Central memory CD8-positive, alpha-beta T cell (primary cell): ENCODE data around the gene TNRC6A.

Source experiments
- ATAC-seq: fragments of 150-1000 bp; cut with Tn5 transposase; replicated peaks from 2 replicates; pipeline ENCODE4 v1.10.0; 2022; ENCODE audit warnings: mild to moderate bottlenecking, moderate FRiP score, moderate number of reproducible peaks; ENCODE audit not compliant: poor library complexity, severe bottlenecking; ENCODE audit errors: extremely low read depth
- DNase-seq, 2 donors: peaks; one replicate each; pipeline ENCODE4 v3.0.0; 2021; ENCODE audit warnings: low spot score in 2 of 2
- H3K27ac Mint-ChIP-seq: one replicate; pipeline ENCODE4 v1.8.0; 2022; ENCODE audit warnings: low read depth, mild to moderate bottlenecking, moderate library complexity, mixed read lengths
- H3K27me3 Mint-ChIP-seq: one replicate; pipeline ENCODE4 v1.8.0; 2022; ENCODE audit warnings: mixed read lengths
- H3K36me3 Mint-ChIP-seq: one replicate; pipeline ENCODE4 v1.8.0; 2022; ENCODE audit warnings: mild to moderate bottlenecking, moderate library complexity, mixed read lengths; ENCODE audit not compliant: insufficient read depth
- H3K4me1 Mint-ChIP-seq: one replicate; pipeline ENCODE4 v1.8.0; 2022; ENCODE audit warnings: mixed read lengths
- H3K4me3 Mint-ChIP-seq: one replicate; pipeline ENCODE4 v1.8.0; 2022; ENCODE audit warnings: mild to moderate bottlenecking, moderate library complexity, mixed read lengths
- H3K9me3 Mint-ChIP-seq: one replicate; pipeline ENCODE4 v1.8.0; 2022; ENCODE audit warnings: mixed read lengths

TNRC6A gene

DNA sequence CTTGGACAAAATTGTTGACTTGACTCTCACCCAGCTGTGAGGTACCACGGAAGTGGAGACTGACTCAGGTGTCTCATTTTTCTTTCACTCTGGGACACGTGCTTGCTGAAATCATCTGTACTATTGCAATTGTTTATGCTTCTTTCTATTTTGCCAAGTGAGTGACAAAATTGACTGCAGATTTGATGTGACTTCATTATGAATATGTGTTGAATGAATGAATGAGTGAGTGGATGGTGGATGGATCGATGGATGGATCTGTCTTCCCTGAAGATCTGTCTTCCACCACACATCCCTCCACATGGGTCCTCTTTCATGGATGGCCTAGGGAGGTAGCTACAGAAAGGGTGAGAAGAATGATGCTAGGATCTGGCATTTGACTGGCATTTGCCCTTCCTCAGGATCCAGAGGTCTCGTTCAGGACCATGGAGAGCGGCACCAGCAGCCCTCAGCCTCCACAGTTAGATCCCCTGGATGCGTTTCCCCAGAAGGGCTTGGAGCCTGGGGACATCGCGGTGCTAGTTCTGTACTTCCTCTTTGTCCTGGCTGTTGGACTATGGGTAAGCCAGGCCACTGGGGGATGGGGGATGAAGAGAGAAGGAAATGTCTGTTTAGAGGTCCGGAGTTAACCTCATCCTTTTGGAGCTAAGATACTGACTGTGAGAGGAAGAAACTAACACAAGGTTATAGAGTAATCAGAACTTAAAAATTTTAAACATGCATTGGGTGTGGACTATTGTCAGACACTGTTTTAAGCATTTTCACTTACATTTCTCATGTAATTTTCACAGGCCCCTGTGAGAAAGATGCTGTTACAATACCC, 129.0 kb downstream of the TNRC6A start:
- no peak overlapping the region for H3K27ac Mint-ChIP-seq
- H3K4me1 Mint-ChIP-seq: no peaks in the 10 kb centered on the region
- DNase-seq: peak in 1 of 2 donors; percentile 23
- peaks cover 19% of the 10 kb centered on the region for H3K27me3 Mint-ChIP-seq
- no peak overlapping the region for H3K4me3 Mint-ChIP-seq
- no peak for ATAC-seq
- H3K36me3 Mint-ChIP-seq: peaks cover 3% of the 10 kb centered on the region
- peaks cover 2% of the 10 kb centered on the region for H3K9me3 Mint-ChIP-seq

DNA sequence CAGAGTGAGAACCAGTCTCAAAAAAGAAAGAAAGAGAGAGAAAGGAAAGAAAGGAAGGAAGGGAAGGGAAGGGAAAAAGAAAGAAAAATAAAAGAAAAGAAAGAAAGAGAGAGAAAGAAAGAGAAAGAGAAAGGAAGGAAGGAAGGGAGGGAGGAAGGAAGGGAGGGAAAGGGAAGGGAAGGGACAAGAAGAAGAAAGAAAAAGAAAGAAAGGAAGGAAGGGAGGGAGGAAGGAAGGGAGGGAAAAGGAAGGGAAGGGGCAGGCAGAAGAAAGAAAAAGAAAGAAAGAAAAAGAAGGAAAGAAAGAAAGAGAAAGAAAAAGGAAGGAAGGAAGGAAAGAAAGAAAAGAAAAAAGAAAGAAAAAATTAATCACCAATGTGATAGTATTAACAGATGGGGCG, 132.0 kb downstream of the TNRC6A start:
- Mint-ChIP-seq H3K9me3 (peaks cover 19% of the 10 kb centered on the region), H3K27me3 (peaks cover 32% of the 10 kb centered on the region), H3K4me1 (no peaks in the 10 kb centered on the region), H3K36me3 (peaks cover 3% of the 10 kb centered on the region), H3K4me3 (no peak overlapping the region), H3K27ac (no peak overlapping the region)
- no peak for DNase-seq
- no peak for ATAC-seq

- no peak for ATAC-seq
- Mint-ChIP-seq H3K4me3 (no peak overlapping the region), H3K9me3 (peaks cover 19% of the 10 kb centered on the region), H3K36me3 (peaks cover 4% of the 10 kb centered on the region), H3K27me3 (peaks cover 14% of the 10 kb centered on the region), H3K27ac (no peak overlapping the region), H3K4me1 (no peaks in the 10 kb centered on the region)
- no peak for DNase-seq
These were observed 134.4 kb downstream of the TNRC6A start for GRCh38 chr16:24863582-24864437.

- Mint-ChIP-seq H3K9me3 (peaks cover 10% of the 10 kb centered on the region), H3K4me3 (no peak overlapping the region), H3K36me3 (peaks cover 2% of the 10 kb centered on the region), H3K27ac (no peak overlapping the region), H3K27me3 (peaks cover 8% of the 10 kb centered on the region), H3K4me1 (no peaks in the 10 kb centered on the region)
- no peak for ATAC-seq
- DNase-seq: no peak
These were observed 139.6 kb downstream of the TNRC6A start for GRCh38 chr16:24869033-24869432.

GRCh38 chr16:24871891-24872290, 142.4 kb downstream of the TNRC6A start:
- no peak overlapping the region for H3K4me3 Mint-ChIP-seq
- no peak overlapping the region for H3K27ac Mint-ChIP-seq
- peaks cover 2% of the 10 kb centered on the region for H3K36me3 Mint-ChIP-seq
- DNase-seq: no peak
- no peak for ATAC-seq
- H3K9me3 Mint-ChIP-seq: no peaks in the 10 kb centered on the region
- peaks cover 24% of the 10 kb centered on the region for H3K27me3 Mint-ChIP-seq
- no peaks in the 10 kb centered on the region for H3K4me1 Mint-ChIP-seq

GRCh38 chr16:24873028-24873427, 143.6 kb downstream of the TNRC6A start:
- Mint-ChIP-seq H3K4me3 (no peak overlapping the region), H3K27me3 (peaks cover 24% of the 10 kb centered on the region), H3K9me3 (no peaks in the 10 kb centered on the region), H3K4me1 (no peaks in the 10 kb centered on the region), H3K27ac (no peak overlapping the region), H3K36me3 (no peaks in the 10 kb centered on the region)
- DNase-seq (no peak), ATAC-seq (no peak)

GRCh38 chr16:24875466-24875865, 146.0 kb downstream of the TNRC6A start:
- Mint-ChIP-seq H3K27ac (no peak overlapping the region), H3K9me3 (peaks cover 3% of the 10 kb centered on the region), H3K4me1 (no peaks in the 10 kb centered on the region), H3K36me3 (no peaks in the 10 kb centered on the region), H3K4me3 (no peak overlapping the region), H3K27me3 (peaks cover 29% of the 10 kb centered on the region)
- DNase-seq: no peak
- ATAC-seq: no peak
